Activated CD4-positive, CD25-positive, alpha-beta regulatory T cell treated with anti-CD3 and anti-CD28 coated beads, Interleukin-2, amount 50 U/mL, for 24 hours (primary cell): ENCODE results near the gene TMEM204.

Source experiments
- ATAC-seq, 2 donors: fragments of 150-1000 bp; cut with Tn5 transposase; one replicate each; pipeline ENCODE4 v1.10.0; 2021; ENCODE audit warnings: mild to moderate bottlenecking in 1 of 2, moderate library complexity in 1 of 2

The TMEM204 gene

GRCh38 chr16:1539720-1540555, 6.5 kb downstream of the TMEM204 start:
- ATAC-seq: no peak

GRCh38 chr16:1540556-1540855, 7.0 kb downstream of the TMEM204 start:
- no peak for ATAC-seq

- ATAC-seq: no peak
Measured at GRCh38 chr16:1541293-1542165, 8.1 kb downstream of the TMEM204 start.

- ATAC-seq: no peak
Measured at GRCh38 chr16:1542166-1542500, 8.7 kb downstream of the TMEM204 start.

- no peak for ATAC-seq
Measured at GRCh38 chr16:1542533-1542932, 9.1 kb downstream of the TMEM204 start.

- ATAC-seq: peak; percentile 86 to 92
Measured at GRCh38 chr16:1543085-1543896, 9.8 kb downstream of the TMEM204 start.

- ATAC-seq: no peak
Measured at GRCh38 chr16:1545044-1546040, 11.9 kb downstream of the TMEM204 start.

- no peak for ATAC-seq
Measured at GRCh38 chr16:1546430-1546829, 13.0 kb downstream of the TMEM204 start.

GRCh38 chr16:1548233-1548632, 14.8 kb downstream of the TMEM204 start:
- no peak for ATAC-seq

GRCh38 chr16:1548727-1549126, 15.3 kb downstream of the TMEM204 start:
- no peak for ATAC-seq

- ATAC-seq: no peak
Measured at GRCh38 chr16:1550069-1550468, 16.6 kb downstream of the TMEM204 start.

GRCh38 chr16:1550696-1551095, 17.2 kb downstream of the TMEM204 start:
- ATAC-seq: no peak

- no peak for ATAC-seq
Measured at GRCh38 chr16:1551166-1551565, 17.7 kb downstream of the TMEM204 start.

GRCh38 chr16:1552129-1552528, 18.7 kb downstream of the TMEM204 start:
- ATAC-seq: no peak

GRCh38 chr16:1553946-1554825, 20.7 kb downstream of the TMEM204 start:
- ATAC-seq: no peak

- no peak for ATAC-seq
Measured at GRCh38 chr16:1554826-1555445, 21.5 kb downstream of the TMEM204 start.

- no peak for ATAC-seq
Measured at GRCh38 chr16:1556254-1556653, 22.8 kb downstream of the TMEM204 start.

- no peak for ATAC-seq
Measured at GRCh38 chr16:1557074-1557473, 23.6 kb downstream of the TMEM204 start.

GRCh38 chr16:1557576-1557975, 24.1 kb downstream of the TMEM204 start:
- no peak for ATAC-seq

GRCh38 chr16:1559446-1559975, 26.0 kb downstream of the TMEM204 start:
- peak; percentile 35 to 74 for ATAC-seq
